NOMO-1 treated with DMSO at 0.1 percent for 48 hours (cell line): ENCODE data around the gene MYO7A.

Source experiments
- DNase-seq: peaks from one replicate; lab custom pipeline; 2025; ENCODE audit not compliant: unreplicated experiment; lab: John Stamatoyannopoulos, UW

Gene MYO7A

DNA sequence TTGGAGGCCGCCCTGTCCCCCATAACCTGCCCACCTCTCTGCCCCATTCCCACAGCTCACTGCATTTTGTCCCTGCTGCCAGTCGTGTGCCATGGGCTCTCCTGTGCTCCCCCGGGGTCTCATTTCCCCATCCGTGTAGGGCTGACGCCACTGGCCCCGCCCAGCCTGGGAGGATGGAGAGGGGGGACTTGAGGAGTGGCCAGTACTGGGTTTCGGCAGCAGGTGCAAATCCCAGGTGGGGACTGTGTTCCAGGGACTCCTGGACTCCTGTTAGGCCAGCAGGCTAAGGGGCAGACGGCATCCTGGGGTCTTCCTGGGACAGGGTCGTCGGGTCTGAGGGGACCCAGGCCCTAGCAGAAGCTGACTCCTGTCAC is 1.2 kb upstream of the MYO7A start:
- DNase-seq, result no peak

DNA sequence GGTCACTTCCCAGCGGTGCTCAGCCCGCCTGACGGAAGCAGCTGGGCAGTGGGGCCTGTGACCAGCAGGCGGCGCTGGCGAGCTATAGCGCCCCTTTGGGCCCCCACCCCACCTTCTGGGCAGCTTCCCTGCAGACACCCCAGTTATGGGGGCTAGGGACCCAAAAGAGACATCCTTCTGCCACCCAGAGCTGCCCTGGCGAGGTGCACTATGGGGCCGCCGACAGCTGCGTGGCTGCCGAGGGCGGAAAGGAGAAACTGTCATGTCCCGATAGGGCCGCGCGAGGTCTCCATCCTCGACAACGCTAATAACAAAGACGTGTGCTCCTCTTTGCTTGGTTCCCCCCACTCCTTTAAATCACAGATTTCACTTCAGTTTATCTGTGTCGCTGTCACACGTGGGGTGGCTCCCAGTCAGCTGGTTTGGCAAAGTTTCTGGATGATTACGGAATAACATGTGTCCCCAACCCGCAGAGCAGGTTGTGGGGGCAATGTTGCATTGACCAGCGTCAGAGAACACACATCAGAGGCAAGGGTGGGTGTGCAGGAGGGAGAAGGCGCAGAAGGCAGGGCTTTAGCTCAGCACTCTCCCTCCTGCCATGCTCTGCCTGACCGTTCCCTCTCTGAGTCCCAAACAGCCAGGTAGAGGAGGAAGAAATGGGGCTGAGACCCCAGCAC is 673 bp upstream of the MYO7A start:
- DNase-seq, result peak; percentile 35

DNA sequence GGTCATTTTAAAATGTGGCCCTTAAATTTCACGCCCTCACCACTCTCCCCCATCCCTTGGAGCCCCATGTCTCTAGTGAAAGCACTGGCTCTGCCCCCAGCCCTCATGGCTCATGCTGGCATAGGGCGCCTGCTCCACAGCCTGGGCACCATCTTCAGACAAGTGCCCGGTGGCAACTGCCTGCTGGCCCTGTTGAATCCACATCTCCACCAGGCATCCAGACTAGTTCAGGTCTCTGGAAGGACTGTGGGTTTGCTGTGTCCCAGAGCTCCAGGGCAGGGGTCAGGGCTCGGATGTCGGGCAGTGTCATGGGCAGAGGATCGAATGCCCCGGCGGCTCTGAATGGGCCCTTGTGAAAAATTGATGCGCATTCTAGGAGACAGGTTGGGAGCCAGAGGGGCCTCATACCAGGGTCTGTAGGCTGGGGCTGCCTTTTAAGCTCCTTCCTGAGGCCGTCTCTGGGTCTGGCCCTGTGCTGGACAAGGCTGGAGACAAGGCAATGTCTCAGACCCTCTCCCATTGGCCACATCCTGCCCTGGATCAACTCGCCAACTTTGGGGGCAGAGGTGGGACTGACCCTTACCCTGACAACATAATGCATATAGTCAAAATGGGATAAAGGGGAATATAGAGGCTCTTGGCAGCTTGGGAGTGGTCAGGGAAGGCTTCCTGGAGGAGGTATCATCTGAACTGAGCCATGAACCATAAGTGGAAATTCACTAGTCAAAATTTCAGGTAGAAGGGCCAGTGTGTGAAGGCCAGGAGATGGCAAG is 1.2 kb downstream of the MYO7A start:
- DNase-seq, result no peak

DNA sequence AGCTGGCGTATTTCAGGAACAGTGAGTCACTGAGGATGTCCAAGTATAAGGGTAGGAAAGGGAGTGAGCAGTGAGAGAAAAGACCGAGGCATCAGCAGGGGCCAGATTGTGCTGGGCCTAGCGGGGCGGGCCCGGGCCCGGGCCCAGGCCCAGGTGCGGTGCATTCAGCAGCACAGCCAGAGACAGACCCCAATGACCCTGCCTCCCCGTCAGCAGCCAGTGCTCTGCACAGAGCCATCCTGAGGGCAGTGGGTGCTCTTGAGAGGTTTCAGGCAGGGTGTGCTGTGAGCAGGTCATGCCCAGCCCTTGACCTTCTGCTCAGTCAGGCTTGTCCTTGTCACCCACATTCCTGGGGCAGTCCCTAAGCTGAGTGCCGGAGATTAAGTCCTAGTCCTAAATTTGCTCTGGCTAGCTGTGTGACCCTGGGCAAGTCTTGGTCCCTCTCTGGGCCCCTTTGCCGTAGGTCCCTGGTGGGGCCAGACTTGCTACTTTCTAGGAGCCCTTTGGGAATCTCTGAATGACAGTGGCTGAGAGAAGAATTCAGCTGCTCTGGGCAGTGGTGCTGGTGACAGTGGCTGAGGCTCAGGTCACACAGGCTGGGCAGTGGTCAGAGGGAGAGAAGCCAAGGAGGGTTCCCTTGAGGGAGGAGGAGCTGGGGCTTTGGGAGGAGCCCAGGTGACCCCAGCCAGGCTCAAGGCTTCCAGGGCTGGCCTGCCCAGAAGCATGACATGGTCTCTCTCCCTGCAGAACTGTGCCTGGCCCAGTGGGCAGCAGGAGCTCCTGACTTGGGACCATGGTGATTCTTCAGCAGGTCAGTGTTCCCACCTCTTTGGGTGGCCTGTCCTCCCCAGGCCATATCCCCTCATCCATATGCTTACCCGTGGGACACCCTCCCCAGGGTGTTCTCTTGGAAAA is 2.1 kb downstream of the MYO7A start:
- no peak for DNase-seq

DNA sequence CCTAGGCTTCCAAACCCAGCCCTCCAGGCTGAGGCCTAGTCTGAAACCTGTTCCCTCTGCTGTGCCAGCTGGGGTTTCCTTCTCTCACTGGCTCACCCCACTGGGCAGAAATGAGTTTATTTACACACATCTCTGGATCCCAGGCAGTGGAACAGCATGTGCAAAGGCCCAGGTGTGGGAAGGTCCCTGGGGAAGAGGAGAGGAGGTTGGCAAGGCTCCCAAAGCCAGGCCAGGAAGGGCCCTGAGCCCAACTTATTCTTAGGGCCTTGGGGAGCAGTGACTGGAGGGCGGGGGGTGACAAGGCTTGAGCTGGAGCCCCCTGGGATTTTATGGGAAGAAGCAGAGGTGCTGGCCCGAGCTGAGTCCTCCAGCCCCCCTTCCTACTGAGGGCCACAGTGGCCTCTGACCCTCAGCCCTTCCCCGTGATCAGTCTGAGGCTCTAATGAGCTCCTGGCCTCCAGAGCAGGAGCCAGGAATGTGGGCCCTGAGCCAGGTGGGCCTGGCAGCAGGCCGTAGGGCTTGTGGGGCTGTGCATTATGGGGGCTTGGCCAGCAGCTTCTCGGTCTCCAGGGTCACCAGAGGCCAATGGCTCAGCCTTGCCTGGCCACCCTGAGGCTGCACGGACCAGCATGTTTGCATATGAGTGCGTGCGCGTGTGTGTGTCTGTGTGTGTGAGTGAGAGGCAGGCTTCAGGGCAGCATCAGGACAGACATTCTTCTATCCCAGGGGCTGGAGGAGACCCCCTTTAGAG is 2.9 kb downstream of the MYO7A start:
- no peak for DNase-seq

DNA sequence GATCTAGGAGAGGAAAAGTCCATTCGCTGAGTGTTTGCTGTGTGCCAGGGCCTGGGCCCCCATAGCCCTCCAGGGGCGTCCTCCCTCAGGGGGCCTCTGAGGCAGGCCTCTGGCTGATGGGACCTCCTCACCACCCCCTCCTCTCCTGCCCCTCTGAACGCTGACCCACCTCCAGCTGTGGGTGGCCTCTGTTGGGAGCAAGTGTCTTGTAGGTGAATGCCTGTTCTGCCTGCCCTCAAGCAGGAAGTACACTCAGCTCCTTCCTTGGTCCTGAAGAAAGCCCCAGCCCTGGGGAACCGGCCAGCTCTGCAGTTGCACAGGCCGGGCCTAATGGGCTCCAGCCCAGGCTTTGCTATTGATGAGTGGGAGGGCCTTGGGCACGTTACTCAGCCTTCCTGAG is 3.5 kb downstream of the MYO7A start:
- no peak for DNase-seq

DNA sequence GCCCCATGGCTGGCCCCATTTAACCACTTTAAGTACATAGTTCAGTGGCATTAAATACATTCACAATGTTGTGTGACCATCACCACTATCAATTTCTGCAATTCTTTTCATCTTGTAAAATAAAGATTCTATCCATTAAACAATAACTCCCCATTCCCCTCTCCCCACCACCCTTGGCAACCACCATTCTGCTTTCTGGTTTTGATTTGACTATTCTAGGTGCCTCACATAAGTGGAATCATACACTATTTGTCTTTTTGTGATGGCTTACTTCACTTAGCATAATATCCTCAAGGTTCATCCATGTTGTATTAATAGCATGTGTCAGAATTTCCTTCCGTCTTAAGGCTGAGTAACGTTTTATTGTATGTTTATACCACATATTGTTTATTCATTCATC is 7.0 kb downstream of the MYO7A start:
- no peak for DNase-seq

DNA sequence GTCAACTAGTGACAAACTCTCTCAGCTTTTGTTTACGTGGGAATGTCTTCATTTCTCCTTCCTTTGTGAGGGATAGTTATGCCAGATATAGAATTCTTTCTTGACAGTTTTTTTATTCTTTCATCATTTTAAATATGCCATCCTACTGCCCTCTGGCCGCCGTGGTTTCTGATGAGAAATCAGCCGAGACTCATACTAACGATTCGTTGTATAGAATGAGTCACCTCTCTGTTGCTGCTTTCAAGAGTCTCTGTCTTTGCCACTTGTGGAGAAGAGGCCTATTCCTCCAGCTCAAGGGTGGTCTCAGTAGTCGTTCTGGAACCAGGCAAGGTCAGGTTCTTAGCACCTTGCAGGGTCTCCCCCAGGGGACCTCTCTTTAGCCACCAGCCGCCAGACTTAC is 8.0 kb downstream of the MYO7A start:
- no peak for DNase-seq

DNA sequence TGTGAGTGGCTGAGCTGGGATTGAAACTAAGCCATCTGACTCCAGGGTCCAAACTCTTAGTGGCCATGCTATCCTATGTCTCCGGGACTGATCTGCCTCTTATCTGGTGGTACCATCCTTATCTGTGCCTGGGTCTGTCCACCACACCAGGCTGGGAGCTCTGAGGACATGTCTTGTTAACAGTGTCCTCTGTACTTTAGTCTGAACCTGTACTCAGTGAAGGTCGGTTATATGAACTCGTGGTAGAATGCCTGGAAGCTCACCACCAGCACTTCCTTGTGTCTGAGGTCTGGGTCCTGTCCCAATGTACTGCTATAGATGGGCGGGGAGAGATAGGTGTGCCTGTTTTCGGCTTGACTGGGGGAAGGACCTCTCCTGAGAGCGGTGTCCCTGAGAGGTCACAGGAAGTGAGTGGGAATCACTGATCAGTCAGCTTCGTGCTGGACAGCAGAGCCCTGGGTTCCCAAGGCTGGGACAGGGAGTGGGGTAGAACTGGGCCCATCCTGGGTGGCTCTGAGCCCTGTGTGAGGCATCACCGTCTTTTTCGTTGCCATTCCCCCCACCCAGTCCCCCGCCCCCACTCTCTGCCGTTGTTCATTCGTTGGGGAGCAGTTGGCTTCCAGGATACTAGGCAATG is 8.9 kb downstream of the MYO7A start:
- DNase-seq, result no peak

DNA sequence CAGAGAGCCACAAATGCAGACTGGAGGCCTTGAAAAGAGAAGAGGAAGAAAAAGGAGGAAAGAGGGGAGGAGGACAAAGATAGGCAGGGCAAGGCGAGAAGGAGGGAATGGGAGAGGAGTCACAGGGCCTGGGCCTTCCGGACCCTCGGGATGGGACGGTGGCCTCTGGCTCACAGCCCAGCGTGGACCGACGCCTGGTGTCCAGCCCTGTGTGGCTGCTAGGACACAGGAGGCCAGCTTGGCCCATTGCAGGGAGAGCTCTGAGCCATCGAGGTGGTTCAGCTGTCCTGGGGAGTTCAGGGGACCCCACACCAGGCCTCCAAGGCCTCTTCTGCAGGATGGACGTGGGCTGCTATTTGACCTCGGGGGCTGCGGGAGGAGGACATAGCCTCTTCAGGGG is 9.4 kb downstream of the MYO7A start:
- no peak for DNase-seq

DNA sequence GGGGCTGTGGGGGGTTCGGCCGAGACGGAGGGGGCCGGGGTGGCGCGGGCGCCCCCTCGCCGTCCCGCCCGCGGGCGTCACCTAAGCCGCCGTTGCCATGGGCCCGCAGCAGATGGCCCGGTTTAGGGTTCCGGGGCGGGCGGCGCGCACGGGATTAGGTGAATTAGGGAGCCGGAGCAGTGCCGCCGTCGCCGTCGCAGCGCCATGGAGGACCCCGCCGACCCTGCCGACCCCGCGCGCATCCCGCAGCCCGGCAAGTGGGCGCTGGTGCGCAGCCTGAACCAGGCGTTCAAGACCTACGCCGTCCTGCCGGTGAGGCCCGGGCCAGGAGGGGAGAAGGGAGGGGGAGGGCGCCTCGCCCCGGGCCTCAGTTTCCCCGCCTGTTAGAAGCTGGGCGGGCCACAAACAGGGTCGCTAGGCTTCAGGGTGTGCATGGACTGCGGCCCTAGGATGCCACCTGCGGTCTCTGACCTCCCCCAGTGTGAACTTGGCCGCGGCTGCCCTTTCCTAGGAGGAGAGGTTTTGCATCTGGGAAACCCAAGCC is 10.1 kb downstream of the MYO7A start:
- no peak for DNase-seq

DNA sequence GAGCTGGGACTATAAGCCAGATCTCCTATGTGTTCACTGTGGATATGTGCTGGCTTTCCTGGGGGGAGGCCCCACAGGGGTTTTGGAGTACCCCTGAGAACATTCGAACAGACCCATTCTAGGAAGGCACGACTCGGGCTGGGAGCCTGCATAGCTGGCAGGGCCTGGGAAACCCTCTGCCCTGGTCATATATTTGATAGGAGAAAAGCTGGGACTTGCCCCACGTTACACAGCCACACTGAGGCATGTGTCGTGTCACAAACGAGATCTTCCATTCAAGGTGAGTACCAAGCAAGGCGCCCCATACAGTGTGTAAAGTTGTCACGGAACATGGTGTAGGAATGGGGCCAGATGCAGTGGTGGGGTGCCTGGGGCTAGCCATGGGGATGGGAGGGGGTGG is 11.2 kb downstream of the MYO7A start:
- no peak for DNase-seq

DNA sequence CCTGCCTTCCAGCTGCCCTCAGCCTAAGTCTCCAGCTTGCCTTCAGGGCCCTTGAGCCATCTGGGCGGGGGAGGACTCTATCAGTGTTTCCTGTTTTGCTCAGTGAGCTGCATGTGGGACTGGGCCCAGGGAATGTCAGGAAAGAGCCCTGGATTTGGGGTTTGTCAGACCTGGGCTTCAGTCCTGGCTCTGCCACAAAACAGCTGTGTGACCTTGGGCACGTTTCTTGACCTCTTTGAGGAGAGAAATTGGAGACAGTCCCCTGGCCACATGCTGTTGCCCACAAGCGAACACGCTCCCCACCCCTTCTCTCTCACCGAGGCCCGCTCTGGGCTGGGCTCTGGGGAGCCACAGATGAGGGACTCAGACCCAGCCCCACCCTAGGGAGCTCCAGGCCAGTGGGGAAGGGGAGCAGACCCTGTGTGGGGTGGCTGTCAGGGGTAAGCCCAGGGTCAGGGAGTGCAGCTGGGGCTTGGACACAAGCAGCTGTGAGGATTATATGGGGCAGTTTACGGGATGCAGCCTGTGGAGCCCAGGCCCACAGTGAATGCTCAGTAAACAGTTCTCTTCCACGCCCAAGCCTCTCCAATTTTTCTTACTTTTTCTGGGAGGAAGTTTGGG is 12.3 kb downstream of the MYO7A start:
- DNase-seq, result no peak

DNA sequence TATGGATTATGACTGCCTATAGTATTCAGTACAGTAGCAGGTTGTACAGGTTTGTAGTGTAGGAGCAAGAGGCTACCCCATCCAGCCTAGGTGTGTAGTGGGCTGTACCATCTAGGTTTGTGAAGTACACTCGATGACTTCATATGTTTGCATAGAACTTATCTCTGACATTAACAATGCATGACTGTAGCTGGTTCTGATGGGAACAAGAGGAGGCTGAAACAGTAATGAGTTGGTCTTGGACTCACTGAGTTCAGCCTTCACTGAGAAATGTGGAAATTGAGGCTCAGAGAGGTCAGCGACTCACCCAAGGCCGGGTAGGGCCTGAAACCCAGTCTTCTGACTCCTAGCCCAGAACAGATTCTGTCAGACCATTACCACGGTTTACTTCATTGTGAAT is 13.0 kb downstream of the MYO7A start:
- no peak for DNase-seq

DNA sequence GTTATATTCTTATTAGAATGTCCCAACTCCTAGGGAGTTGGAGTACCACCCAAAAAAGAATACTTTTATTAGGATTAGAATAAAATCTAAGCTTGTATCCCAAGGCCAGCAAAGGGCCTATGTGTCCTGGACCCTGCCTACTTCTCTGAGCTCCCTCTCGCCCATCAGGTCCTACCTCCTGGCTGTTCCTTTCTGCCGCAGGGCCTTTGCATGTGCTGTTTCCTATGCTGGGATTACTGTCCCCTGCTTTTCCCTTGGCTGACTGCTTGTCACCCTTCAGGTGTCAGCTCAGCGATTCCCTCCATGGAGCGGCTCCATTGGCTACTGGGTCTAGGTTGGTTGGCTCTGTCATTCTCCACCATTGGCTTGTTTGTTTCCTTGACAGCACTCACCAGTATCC is 13.4 kb downstream of the MYO7A start:
- no peak for DNase-seq

DNA sequence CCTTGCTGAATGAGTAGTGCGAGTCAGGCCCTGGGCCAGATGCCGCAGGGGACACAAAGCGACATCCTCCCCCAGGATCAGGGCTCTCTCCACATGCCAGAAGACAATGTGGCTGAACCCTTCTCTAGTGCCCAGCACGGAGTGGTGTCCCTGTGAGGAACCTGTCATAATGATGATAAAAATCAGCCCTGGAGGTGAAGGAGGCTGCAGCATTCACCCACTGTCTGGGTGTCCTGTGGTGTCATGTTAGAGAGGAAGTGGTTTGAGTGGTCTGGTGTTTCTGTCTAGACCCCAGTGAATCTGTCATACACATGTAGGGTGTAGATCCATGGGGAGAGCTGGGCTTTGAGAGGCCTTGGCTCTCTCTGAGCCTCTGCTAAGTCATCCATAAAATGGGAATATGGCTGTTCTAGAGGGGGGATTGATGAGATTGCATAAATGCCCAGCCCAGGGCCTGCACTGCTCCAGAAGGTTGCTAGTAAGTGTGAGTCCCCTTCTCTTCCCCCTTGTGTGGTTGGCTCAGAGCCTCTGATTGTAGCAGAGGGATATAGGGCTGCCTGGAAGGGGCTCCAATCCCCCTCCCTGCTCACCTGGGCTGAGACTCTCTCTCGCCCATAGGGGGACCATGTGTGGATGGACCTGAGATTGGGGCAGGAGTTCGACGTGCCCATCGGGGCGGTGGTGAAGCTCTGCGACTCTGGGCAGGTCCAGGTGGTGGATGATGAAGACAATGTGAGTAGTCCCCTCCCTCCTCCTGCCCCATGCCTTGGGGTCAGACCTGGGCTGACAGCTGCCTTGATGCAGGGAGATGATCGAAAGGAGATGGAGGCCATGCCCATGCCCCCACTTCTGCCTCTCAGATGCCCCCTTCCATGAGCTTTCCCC is 14.3 kb downstream of the MYO7A start:
- peak; percentile 5 for DNase-seq

DNA sequence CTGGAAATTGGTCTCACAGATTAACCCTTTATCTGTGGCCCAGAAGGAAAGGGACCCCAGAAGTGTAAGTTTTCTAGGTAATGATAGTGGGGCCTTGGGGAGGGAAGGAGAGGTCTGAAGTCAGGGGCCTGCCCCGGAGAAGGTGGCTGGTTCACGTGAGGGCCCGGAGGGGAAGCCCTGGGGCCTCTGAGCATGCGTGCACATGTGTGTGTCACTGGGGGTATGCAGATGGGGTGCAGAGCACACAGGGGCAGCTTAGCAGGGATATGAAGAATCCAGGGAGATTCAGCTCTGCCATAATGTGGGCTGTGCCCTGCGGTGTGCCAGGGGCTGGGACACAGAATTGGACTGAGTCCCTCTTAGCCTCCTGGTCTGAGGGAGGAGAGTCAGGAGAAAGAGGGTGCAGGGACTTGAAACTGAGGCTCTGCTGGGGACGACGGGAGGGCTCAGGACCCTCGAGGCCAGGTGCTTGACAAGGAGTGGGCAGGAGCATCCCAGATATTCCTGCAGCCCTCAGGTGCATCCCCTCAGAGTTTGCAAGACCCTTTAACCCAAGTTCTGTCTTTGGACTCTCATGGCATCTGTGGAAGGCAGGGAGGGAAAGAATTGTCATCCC is 15.5 kb downstream of the MYO7A start:
- DNase-seq, result no peak

DNA sequence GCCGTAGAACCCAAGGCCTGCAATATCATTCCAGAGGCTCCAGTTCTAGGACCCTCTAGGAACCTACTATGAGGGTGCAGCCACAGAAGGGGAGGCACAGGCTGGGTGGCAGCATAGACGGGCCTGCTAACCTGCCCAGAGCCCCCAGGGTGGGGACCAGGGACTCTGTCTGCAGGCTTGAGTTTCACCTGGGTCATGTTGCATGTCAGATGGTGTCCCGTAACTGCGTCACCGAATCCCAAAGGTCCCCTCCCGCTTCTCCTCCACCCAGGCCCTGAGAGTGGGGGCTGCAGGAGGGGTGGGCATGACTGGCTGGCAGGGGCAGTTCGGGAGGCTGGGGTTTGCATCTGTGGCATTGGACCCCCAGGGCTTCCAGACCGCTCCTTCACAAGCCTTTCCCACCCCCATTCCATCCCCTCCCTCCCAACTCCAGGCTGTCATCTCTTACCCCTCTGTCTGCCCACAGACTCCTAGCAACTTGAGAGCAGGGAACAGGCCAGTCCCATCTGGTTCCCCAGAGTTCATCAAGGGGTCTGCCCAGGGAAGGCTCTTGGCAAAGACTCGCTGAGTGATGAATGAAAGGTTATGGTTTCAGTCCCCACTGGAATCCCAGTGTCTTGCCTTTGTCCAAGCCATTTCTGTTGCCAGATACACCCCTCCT is 16.3 kb downstream of the MYO7A start:
- DNase-seq, result no peak
